Stimulated activated CD4-positive, alpha-beta T cell treated with anti-CD3 and anti-CD28 coated beads, Interleukin-2, amount 100 ng/mL, for 48 hours (primary cell): ENCODE data around the gene BZW1.

Experiments
- DNase-seq, 2 donors: peaks; one replicate each; pipeline ENCODE4 v3.0.0-alpha.2; 2020

The BZW1 gene

DNA sequence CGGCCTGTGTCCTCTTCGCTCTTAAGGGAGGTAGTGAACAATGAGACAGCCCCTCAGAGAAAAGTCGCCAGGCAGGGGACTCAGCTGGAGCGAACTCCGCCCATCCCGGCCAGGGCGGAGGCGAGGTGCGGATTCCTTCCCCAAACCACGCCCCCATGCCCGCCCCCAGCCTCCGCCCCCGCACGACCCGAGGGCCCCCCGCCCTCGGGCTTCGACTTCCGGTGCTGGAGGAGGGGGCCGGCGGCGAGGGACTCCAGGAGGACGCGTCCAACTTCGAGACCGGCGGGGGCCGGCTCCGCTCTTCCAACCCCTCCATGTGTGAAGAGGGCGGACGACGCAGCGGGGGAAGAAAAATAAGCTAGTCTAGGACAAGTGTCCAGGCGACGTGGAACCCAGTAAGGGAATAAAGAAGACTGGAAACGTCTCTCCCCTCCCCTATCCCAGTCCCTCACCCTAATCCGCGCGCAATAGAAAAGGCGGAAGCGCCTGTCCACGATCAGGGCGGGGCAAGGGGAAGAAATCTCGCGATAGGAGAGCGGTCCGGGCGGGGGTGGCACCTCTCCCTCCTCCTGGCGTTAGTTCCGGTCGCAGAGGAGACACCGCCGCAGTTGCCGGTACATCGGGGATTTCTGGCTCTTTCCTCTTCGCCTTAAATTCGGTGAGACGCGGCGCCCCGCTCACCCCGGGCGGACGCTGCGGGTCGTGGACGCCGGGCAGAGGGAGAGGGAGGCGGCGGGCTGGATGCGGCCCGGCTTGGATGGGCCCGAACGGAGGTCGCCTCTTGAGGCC lies at the start of gene BZW1:
BZW1 (plus strand) TSS at position 578 of the 789 bp plus-strand sequence. CDS start 1,308 bp downstream, outside the sequence.
- DNase-seq, result peak; percentile 91 to 95

DNA sequence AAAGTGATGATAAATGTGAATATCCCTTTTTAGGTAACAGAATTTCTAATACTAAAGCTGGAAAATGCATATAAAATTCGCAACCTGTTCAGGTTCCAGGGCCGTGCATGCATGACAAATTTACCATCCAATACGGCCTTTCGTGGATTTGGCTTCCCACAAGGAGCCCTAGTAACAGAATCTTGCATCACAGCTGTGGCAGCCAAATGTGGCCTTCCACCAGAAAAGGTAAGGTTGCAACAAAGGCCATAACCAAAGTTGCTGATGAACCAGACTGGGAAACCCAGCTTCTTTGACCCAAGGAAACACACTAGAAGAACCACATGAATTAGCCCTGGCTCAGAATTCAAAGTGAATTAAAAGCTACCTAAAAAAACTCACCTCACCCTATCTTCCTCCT lies 49.6 kb upstream of the BZW1 start:
- no peak for DNase-seq

GRCh38 chr2:200763422-200763821 lies 48.3 kb upstream of the BZW1 start:
- DNase-seq, result no peak

GRCh38 chr2:200765139-200765951 lies 46.4 kb upstream of the BZW1 start:
- DNase-seq, result peak; percentile 37 to 38

GRCh38 chr2:200765995-200766660 lies 45.6 kb upstream of the BZW1 start:
- DNase-seq, result no peak

- no peak for DNase-seq
These were observed 44.4 kb upstream of the BZW1 start for GRCh38 chr2:200767111-200767885.

DNA sequence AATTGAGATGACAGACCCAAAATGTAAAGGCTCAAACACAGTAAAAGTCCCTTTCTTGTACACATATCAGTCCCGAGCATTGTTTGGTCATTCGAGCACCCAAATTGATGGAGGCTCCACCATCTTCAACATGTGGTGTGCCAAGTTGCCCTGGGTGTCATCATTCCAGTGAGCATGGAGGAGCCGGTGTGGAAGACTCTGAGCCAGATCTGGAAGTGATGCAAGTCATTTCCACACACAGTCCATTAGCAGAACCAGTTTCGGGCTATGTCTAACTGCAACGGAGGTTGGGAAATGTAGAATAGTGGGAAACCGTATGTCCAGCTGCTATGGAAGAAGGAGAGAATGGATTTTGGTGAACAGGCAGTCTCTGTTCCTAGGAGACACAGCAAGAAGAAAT lies 40.9 kb upstream of the BZW1 start:
- DNase-seq, result no peak

GRCh38 chr2:200772620-200773019 lies 39.1 kb upstream of the BZW1 start:
- no peak for DNase-seq

DNA sequence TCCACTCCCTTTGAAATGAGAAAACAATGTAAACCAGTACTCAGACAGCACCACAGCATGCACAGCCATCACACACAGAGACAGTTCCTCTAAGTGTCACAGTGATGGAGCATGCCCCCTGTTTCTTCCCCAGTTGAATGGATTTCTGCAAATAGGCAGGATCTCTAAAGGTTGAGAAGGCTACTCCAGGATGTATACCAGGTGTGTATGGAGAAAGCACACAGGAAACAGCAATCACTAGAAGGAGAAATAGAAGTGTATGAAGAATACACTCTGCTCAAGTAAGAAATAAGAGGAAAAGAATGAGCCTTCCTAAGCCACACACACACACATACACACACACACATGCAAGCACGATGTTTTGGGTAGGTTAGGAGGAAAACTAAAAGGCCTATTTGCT lies 38.6 kb upstream of the BZW1 start:
- no peak for DNase-seq

DNA sequence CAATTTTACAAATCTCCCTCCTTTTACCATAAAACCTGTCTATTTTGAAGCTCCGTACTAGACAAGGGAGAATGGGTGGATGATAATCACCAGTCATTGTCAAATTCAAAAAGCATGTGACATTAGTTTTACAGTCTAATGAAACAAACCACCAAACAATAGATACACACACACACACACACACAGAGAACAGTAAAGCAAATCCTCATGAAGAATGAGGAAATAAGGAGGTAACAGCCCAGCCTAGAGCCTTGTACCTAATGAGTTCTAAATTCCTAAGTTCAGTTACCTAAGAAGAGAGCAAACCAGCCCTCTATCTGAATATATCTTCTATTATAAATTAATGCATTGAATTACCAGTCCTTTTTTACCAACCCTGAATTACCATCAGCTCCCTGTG lies 36.8 kb upstream of the BZW1 start:
- no peak for DNase-seq

GRCh38 chr2:200777275-200777674 lies 34.4 kb upstream of the BZW1 start:
- no peak for DNase-seq

GRCh38 chr2:200778038-200778437 lies 33.7 kb upstream of the BZW1 start:
- no peak for DNase-seq

DNA sequence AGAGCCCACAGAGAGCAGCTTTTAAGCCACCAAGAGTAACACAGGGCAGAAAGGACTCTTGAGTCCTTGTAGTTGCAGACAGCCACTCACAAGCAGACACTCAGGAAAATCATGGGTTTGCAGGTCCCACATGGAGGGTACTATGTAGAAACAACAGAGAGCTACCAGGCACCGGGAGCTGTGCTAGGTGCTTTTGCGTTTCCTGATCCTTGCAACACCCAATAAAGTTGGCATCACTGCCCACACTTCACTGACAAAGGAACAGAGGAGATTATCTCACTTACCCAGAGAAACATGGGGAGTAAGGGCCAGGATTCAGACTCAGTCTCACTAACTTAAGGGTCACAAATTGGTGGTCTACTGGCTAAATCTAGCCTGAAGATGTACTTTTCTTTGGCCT lies 32.5 kb upstream of the BZW1 start:
- DNase-seq, result no peak

DNA sequence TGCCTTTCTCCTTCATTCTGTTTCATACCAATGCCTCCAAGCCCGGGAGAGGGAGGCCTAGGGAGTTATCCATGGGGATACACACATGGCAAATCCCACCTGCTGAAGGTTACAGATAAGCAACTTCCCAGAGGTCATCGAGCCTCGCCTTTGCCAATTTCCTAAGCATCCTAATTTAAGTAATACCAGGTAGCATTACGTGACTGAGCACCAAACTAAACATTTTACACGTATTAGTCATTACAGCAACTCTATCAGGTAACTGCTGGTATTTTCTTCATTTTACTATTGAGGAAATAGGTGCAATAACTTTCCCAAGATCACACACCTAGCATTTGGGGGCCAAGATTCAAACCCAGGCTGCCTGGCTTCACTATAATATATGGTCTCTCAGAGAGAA lies 30.1 kb upstream of the BZW1 start:
- no peak for DNase-seq

DNA sequence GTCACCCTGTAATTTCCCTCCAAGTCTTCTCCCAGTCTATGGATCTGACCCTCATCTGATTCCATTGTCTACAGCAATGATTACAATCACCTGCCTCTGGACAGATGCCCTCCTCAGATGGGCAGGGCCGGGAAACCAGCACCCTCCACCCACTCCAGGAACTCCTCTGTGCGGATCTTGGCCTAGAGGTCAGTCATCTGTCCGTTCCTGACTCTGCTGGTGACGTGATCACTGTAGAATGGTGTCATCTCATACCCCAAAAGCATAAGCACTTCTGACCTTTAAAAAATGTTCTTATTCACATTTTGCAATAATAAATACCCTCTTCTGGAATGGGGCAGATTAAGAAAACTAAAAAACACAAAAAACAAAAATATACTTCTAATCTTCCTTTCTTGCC lies 29.5 kb upstream of the BZW1 start:
- DNase-seq, result no peak

GRCh38 chr2:200784215-200784614 lies 27.5 kb upstream of the BZW1 start:
- DNase-seq, result no peak

GRCh38 chr2:200786423-200786822 lies 25.3 kb upstream of the BZW1 start:
- DNase-seq, result no peak

GRCh38 chr2:200786826-200787225 lies 24.9 kb upstream of the BZW1 start:
- no peak for DNase-seq

DNA sequence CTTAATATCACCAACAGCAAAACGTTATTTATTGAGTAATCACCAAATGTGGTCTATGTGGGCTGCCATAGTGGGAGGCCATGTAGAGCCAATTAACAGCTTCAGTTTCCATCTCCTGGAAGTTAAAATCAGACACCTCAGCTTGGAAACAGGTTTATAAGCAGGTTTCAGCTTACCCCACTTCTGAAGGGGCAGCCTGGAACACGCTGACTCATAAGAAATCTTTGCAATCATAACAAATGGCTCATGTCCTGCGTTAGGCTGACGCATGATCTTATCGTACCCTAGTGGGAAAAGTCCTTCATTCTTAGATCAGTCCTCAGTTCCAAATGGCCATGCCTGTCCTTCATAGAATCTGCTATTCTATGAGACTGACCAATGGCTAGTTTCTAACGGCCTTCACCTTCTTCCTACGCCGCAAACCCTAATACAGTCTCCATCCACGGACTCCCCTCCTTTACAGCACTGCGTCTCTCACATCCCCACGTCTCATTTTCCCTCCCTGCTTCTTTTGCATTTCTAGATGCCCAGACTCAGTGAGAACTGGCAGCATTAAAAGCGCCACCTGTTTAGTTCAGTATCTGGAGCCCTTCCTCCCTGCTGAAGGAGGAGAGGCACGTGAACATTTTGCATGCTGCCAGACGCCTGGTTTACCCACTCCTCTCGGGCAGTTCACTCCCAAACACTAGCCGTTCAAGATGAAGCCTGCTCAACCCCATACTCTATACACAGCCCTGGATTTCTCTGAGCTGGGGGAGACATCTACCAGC lies 24.2 kb upstream of the BZW1 start:
- no peak for DNase-seq

DNA sequence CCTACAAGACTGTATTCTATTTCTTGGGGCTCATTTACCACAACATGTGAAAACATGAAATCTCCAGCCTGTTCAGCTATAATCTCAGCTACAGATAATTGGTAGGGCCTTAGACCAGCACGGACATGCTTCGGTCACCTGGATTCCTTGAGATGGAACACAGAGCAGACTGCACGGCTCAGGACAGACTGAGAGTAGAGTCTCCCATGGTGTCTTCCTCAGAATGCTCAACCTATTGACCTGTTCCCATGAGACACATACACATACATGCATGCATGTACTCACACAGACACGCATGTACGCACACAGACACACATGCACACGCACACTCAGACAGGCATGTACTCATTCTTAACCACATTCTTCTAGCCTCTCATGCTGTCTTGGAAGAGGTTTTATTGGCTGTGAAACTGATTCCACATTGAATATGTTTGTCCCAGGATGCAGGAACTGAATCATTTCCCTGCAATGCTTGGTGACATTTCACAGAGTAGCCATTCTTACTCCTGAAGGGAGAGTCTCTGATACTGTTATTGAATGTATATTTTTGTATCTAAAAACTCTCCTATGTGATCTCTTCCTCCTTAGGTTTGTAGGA lies 23.5 kb upstream of the BZW1 start:
- no peak for DNase-seq

DNA sequence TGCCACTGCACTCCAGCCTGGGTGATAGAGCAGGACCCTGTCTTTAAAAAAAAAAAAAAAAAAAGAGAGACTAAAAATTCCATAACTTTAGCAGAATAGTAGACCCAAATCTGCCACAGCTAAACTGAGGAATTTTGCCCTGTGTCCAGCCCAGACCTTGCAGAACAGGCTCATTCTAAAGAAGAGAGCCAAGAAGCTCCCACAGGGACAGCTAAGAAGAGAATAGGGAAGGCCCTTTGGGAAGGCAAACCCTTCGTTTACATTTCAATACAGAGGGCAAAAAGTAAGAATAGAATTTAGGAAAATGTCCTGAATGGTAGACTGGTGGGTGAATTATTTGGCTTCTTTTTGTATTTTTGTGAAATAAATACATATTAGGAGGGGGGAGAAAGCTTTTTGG lies 21.5 kb upstream of the BZW1 start:
- DNase-seq, result no peak

- no peak for DNase-seq
These were observed 19.8 kb upstream of the BZW1 start for GRCh38 chr2:200791905-200792304.
